GM12878 (cell line): ENCODE results near the gene ASCC3. TPM values are rescaled to one million over a fixed set of nuclear protein-coding genes. Genes with fewer than 3 reads are reported as not detected.

Experiments
- ATAC-seq: fragments of 200-7000 bp; cut with Tn5 transposase; 3 replicates; pipeline ENCODE4 v1.9.1; 2020; ENCODE audit warnings: mild to moderate bottlenecking, moderate library complexity
- BruUV-seq: library from RNA; stranded (reverse); fragments of 400-500 nt; replicated peaks from 2 replicates; lab custom pipeline; 2021; lab: Mats Ljungman, UMichigan
- CTCF ChIA-PET: fragments of 300-600 bp; sonication (Branson Sonifier 250); formaldehyde crosslinking; extraction: SDS; loops from one replicate; lab custom pipeline; 2021; ENCODE audit warnings: inconsistent platforms; lab: Yijun Ruan, JAX
- POLR2A ChIA-PET: fragments of 350-600 bp; formaldehyde crosslinking; extraction: SDS; loops from one replicate; lab custom pipeline; 2021; ENCODE audit warnings: inconsistent platforms; lab: Charles Lee
- RAD21 ChIA-PET: fragments of 300-600 bp; sonication (Branson Sonifier 250); formaldehyde crosslinking; loops from one replicate; lab custom pipeline; 2023; ENCODE audit warnings: antibody characterized with exemption; ENCODE audit not compliant: unreplicated experiment; lab: Charles Lee
- SMC1A ChIA-PET: fragments of 300-600 bp; sonication (Branson Sonifier 250); formaldehyde crosslinking; loops from one replicate; lab custom pipeline; 2023; ENCODE audit not compliant: unreplicated experiment, uncharacterized antibody; lab: Charles Lee
- DNase-seq: peaks from one replicate; pipeline ENCODE4 v3.0.0-alpha.2; 2011; ENCODE audit warnings: low read depth, low spot score
- FAIRE-seq: peaks from 3 replicates; lab custom pipeline; 2011; peaks lifted over from hg19 to GRCh38; lab: Jason Lieb, UNC
- H2AFZ ChIP-seq: 2 replicates; pipeline ENCODE4 v1.6.0; 2011; ENCODE audit warnings: low read depth, low read length, control low read depth; ENCODE audit not compliant: control insufficient read depth
- H3K27ac ChIP-seq: 2 replicates; pipeline ENCODE4 v1.5.1; 2011; ENCODE audit warnings: control low read depth; ENCODE audit not compliant: control insufficient read depth, insufficient read depth
- H3K27me3 ChIP-seq, 2 experiments: replicated peaks in 1 of 2; 2 replicates each; pipeline versions ENCODE4 v1.6.0 to v1.6.1; 2011; ENCODE audit warnings: low read length in 1 of 2; ENCODE audit not compliant: control insufficient read depth in 2 of 2, insufficient read depth in 2 of 2
- H3K36me3 ChIP-seq, 2 experiments: 2 replicates each; pipeline ENCODE4 v1.5.1; 2011; ENCODE audit warnings: low read length in 1 of 2; ENCODE audit not compliant: control insufficient read depth in 2 of 2, insufficient read depth in 2 of 2
- H3K4me1 ChIP-seq: 2 replicates; pipeline ENCODE4 v1.6.1; 2011; ENCODE audit warnings: mild to moderate bottlenecking, low read length, moderate library complexity, mixed read lengths; ENCODE audit not compliant: control insufficient read depth, insufficient read depth
- H3K4me2 ChIP-seq: 2 replicates; pipeline ENCODE4 v1.6.0; 2011; ENCODE audit warnings: control low read depth; ENCODE audit not compliant: control insufficient read depth, insufficient read depth
- H3K4me3 ChIP-seq: fragments of 200-600 bp; sonication (generic); 2 replicates; pipeline ENCODE4 v1.5.1; 2016
- H3K79me2 ChIP-seq: 2 replicates; pipeline ENCODE4 v1.6.0; 2011; ENCODE audit warnings: low read length; ENCODE audit not compliant: control insufficient read depth, insufficient read depth
- H3K9ac ChIP-seq: 2 replicates; pipeline ENCODE4 v1.8.0; 2011; ENCODE audit warnings: low read length, control low read depth, mixed read lengths; ENCODE audit not compliant: control insufficient read depth, insufficient read depth
- H3K9me3 ChIP-seq: replicated peaks from 3 replicates; pipeline ENCODE4 v1.5.1; 2011; ENCODE audit warnings: mild to moderate bottlenecking, low read length; ENCODE audit not compliant: control insufficient read depth, insufficient read depth
- H4K20me1 ChIP-seq: 2 replicates; pipeline ENCODE4 v1.6.0; 2011; ENCODE audit not compliant: control insufficient read depth, insufficient read depth
- ATF2 ChIP-seq: IDR thresholded peaks from 2 replicates; pipeline ENCODE4 v1.6.1; 2012; ENCODE audit warnings: low read length, inconsistent platforms
- ATF7 ChIP-seq: fragments of 450-650 bp; IDR thresholded peaks from 2 replicates; pipeline ENCODE4 v1.6.1; 2016; ENCODE audit warnings: low read depth, mild to moderate bottlenecking
- EP300 ChIP-seq, 2 experiments: fragments of 150-350 bp in 1 of 2; IDR thresholded peaks; 2 replicates each; pipeline ENCODE4 v1.6.1; 2011 to 2012; ENCODE audit warnings: low read depth in 2 of 2, low read length in 2 of 2, borderline replicate concordance in 1 of 2, improper control_type of control experiment in 1 of 2, inconsistent platforms in 1 of 2; ENCODE audit not compliant: control insufficient read depth in 1 of 2
- SREBF2 ChIP-seq: IDR thresholded peaks from 2 replicates; pipeline ENCODE4 v1.6.1; 2012; ENCODE audit warnings: mild to moderate bottlenecking, low read length
- SUZ12 ChIP-seq: fragments of 200-600 bp; sonication (generic); IDR thresholded peaks from one replicate; pipeline ENCODE4 v1.6.1; 2018; ENCODE audit warnings: antibody characterized with exemption, mild to moderate bottlenecking; ENCODE audit not compliant: unreplicated experiment
- TCF12 ChIP-seq: IDR thresholded peaks from 2 replicates; pipeline ENCODE4 v1.6.1; 2011; ENCODE audit warnings: low read depth, mild to moderate bottlenecking, low read length
- WGBS: methylation state at CpG from one replicate; pipeline ENCODE4 v1.1.6; 2016; ENCODE audit warnings: low lambda C conversion rate; ENCODE audit not compliant: insufficient replicate concordance, insufficient coverage; ENCODE audit errors: missing lambda C conversion rate; 5-methylcytosine and 5-hydroxymethylcytosine counted together
- in situ Hi-C: fragments of 300-500 bp; cut with MboI; formaldehyde crosslinking; loops from 9 replicates; pipeline ENCODE4 v1.14.3; 2018; ENCODE audit warnings: mixed read lengths
- intact Hi-C: fragments of 100-400 bp; cut with micrococcal nuclease; formaldehyde crosslinking; loops from one replicate; pipeline ENCODE4 v1.14.2; 2022; ENCODE audit not compliant: unreplicated experiment
- polyA plus RNA-seq, 11 experiments: library from polyadenylated mRNA; depleted of rRNA in 4 of 11; unstranded in 6 of 11; stranded (reverse) in 5 of 11; fragments of >200 nt; fragmentation: Nextera tagmentation in 4 of 11; fragmentation: Illumina TruSeq in 1 of 11; extraction: Ambion mirVana in 4 of 11; extraction: Trizol in 1 of 11; gene quantifications; 1 replicate in 1 of 11; 2 replicates in 10 of 11; pipeline versions ENCODE4 v1.2.1 to v1.2.3, GENCODE V29; 2011 to 2016; ENCODE audit warnings: inconsistent platforms in 2 of 11, missing spikeins in 2 of 11, low read depth in 1 of 11
- total RNA-seq, 4 experiments: library from RNA; depleted of rRNA in 3 of 4; stranded (reverse); fragments of >200 nt in 3 of 4; fragmentation: Illumina TruSeq in 1 of 4; extraction: Trizol in 1 of 4; gene quantifications; 2 replicates each; pipeline versions ENCODE4 v1.2.1 to v1.2.3, GENCODE V29; 2013 to 2021

The ASCC3 gene
- total and polyA plus RNA-seq, 10 of the 15 experiments (the other 5 are each of a cell fraction or from before 2014, with no cell fraction given) = 19.9 to 76.2 (median 55.9) TPM

- Histone ChIP-seq H2AFZ (no peak overlapping the region), H3K79me2 (no peaks in the 10 kb centered on the region), H3K36me3 (peaks cover 1 to 7% of the 10 kb centered on the region in 2 experiments; a peak in 3 of 4 replicates), H3K9me3 (peaks cover 13% of the 10 kb centered on the region; the same call in 2 of the 3 replicates), H3K4me2 (no peak overlapping the region), H3K27ac (no peak overlapping the region), H3K27me3 (no peaks in the 10 kb centered on the region), H4K20me1 (no peaks in the 10 kb centered on the region), H3K9ac (no peak overlapping the region), H3K4me3 (no peak overlapping the region), H3K4me1 (no peaks in the 10 kb centered on the region)
- ChIA-PET CTCF (no interaction called here), RAD21 (no interaction called here), SMC1A (interaction anchor here (1.5 kb wide), 1 partner anchor 19 kb away, joined by 3 read pairs; no protein-coding TSS in a partner anchor), POLR2A (no interaction called here)
- FAIRE-seq (no peak), DNase-seq (no peak), ATAC-seq (no peak)
- TF ChIP-seq SREBF2 (no peak), TCF12 (no peak), SUZ12 (no peak), ATF2 (no peak)
- in situ Hi-C loops (no loop called here), intact Hi-C loops (no loop called here)
- BruUV-seq = no TSS peak
- WGBS = 93% methylated on average over 3 of the region's 3 CpGs
Observed at GRCh38 chr6:100700009-100700408, 181.1 kb downstream of the ASCC3 start.

GRCh38 chr6:100695445-100695844, 185.7 kb downstream of the ASCC3 start:
- in situ Hi-C loops = no loop called here

More at GRCh38 chr6:100695445-100695844, 185.7 kb downstream of the ASCC3 start:
- no peaks in the 10 kb centered on the region for H4K20me1 ChIP-seq
- ChIA-PET POLR2A (no interaction called here), RAD21 (no interaction called here), SMC1A (no interaction called here), CTCF (no interaction called here)
- H3K9me3 ChIP-seq = peaks cover 4% of the 10 kb centered on the region; the same call in 1 of the 3 replicates
- H3K4me3 ChIP-seq = no peak overlapping the region
- no peak for ATAC-seq
- BruUV-seq = no TSS peak
- H2AFZ ChIP-seq = no peak overlapping the region
- H3K4me1 ChIP-seq = no peaks in the 10 kb centered on the region
- no peak overlapping the region for H3K27ac ChIP-seq
- H3K27me3 ChIP-seq = no peaks in the 10 kb centered on the region
- DNase-seq = no peak
- peaks cover 1 to 7% of the 10 kb centered on the region in 2 experiments; a peak in 2 of 4 replicates for H3K36me3 ChIP-seq
- no peak overlapping the region for H3K4me2 ChIP-seq
- no peak for FAIRE-seq
- no peaks in the 10 kb centered on the region for H3K79me2 ChIP-seq
- 87% methylated on average over 1 of the region's 1 CpG for WGBS
- TF ChIP-seq ATF7 (no peak), EP300 (IDR thresholded peaks at IDR 0.05; ENCODE audit: borderline replicate concordance in 1 of 2, control insufficient read depth in 1 of 2, low read depth in 2 of 2, low read length in 2 of 2) (no peak)
- H3K9ac ChIP-seq = no peak overlapping the region
- intact Hi-C loops = no loop called here
